ENCODE measurements around the gene CFHR4. TPM values are rescaled to one million over a fixed set of nuclear protein-coding genes. Genes with fewer than 3 reads are reported as not detected.
"Not testable (repeated sequence)": the region's sequence is repeated elsewhere in the genome, so short reads cannot be mapped to it uniquely, and the experiment has no call there.

Gene CFHR4
- polyA plus RNA-seq (2013, experiment 1 of 4), result not detected
- polyA plus RNA-seq (2013, experiment 2 of 4), result not detected
- not detected for polyA plus RNA-seq (2013, experiment 3 of 4)
- not detected for polyA plus RNA-seq (2013, experiment 4 of 4)

DNA sequence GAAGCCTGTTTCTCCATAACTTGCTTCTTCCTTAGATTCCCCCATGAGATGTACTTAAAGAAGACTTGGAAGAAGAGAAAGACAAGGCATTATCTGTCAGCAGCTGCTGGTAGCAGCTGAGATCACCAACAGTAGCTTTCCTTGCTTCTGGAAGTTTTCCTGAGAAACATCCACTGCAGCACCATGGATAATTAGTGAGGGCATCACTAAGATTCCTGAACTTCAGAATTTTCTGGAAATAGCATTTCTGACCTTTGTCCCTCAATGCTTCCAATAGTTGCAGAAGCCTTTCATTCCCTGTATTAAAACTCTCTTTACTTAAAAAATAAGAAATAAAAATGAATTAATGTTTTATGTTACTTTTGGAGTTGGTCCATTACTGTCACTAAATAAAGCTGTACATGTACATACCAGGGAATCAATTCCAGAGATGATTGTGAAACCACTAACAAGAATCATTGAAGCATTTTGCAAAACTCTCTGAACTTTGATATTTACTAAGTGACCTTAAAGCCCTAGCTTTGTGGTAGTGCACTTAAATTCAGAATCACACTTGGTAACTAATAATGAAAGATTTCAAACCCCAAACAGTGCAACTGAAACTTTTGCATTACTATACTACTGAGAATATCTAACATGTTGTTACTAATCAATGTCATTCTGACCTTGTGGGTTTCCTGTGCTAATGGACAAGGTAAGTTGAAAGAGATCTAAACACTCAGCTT is at the start of gene CFHR4:
TSS of gene CFHR4 (plus strand) at position 538 of the 725 bp plus-strand sequence. CDS start at position 637, 99 bp downstream.
- peaks cover 2% of the 10 kb centered on the region for H3K9me3 ChIP-seq (ENCODE audit: control insufficient read depth, low read length)

DNA sequence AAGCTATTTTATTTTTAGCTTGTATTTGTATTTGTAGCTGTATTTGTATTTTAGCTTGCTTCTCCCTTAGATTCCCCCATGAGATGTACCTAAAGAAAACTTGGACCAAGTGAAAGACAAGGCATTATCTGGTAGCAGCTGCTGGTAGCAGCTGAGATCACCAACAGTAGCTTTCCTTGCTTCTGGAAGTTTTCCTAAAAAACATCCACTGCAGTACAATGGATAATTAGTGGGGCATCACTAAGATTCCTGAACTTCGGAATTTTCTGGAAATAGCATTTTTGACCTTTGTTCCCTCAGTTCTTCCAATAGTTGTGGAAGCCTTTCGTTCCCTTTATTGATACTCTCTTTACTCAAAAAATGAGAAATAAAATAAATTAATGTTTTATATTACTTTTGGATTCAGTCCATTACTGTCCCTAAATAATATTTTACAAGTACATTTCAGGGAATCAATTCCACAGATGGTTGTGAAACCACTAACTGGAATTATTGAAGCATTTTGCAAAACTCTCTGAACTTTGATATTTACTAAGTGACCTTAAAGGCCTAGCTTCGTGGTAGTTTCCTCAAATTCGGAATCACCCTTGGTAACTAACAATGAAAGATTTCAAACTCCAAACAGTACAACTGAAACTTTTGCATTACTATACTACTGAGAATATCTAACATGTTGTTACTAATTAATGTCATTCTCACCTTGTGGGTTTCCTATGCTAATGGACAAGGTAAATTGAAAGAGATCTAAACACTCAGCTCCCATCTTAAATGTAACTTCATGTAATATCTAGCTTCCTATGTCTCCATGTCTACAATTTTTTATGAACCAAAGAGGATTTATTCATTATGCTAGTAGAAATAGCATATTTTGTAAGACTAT is 38.0 kb upstream of the CFHR4 start:
- not testable (repeated sequence) for H3K4me3 ChIP-seq (ENCODE audit: insufficient read depth, low read depth, low read length); H3K27me3 ChIP-seq (ENCODE audit: control insufficient read depth, insufficient read depth, low read length, poor library complexity, severe bottlenecking); H3K27ac ChIP-seq (ENCODE audit: insufficient read depth, low read depth, low read length, poor library complexity, severe bottlenecking); H3K36me3 ChIP-seq (ENCODE audit: control insufficient read depth, insufficient read depth, low read length); H3K9me3 ChIP-seq (ENCODE audit: control insufficient read depth, low read length); H3K4me1 ChIP-seq (ENCODE audit: control insufficient read depth, insufficient read depth, low read length)
- 88 to 94% methylated on average over 1 to 3 of the region's 4 CpGs for WGBS, 2 experiments

More for the DNA sequence above, at the start of gene CFHR4:
- Histone ChIP-seq H3K4me1 (ENCODE audit: control insufficient read depth, insufficient read depth, low read length) (no peaks in the 10 kb centered on the region), H3K27me3 (ENCODE audit: control insufficient read depth, insufficient read depth, low read length, poor library complexity, severe bottlenecking) (no peaks in the 10 kb centered on the region), H3K4me3 (ENCODE audit: insufficient read depth, low read depth, low read length) (no peak within 1 kb of the TSS), H3K27ac (ENCODE audit: insufficient read depth, low read depth, low read length, poor library complexity, severe bottlenecking) (no peak within 1 kb of the TSS), H3K36me3 (ENCODE audit: control insufficient read depth, insufficient read depth, low read length) (no peaks in the 10 kb centered on the region)

DNA sequence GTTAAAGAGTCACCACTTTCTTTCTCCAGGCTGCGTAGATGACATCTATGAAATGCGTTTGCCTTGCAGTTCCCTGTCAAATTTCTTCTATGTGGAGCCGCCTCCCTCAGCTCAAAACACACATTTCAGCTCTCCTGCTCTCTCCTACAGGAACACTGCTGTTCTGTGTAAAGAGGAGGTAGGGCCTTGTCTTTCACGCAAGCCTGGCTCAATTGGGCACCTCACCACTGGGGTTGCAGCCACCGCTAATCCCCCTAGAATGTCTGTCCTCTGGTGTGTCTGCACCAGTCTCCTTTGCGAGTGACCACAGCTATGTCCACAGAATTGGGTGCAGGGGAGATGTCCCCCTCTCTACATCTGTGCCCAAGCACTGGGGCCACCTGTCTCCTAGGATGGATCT is 31.8 kb upstream of the CFHR4 start:
- no peaks in the 10 kb centered on the region for H3K36me3 ChIP-seq (ENCODE audit: control insufficient read depth, insufficient read depth, low read length)
- no peaks in the 10 kb centered on the region for H3K27me3 ChIP-seq (ENCODE audit: control insufficient read depth, insufficient read depth, low read length, poor library complexity, severe bottlenecking)
- H3K4me1 ChIP-seq (ENCODE audit: control insufficient read depth, insufficient read depth, low read length), result no peaks in the 10 kb centered on the region
- no peak overlapping the region for H3K27ac ChIP-seq (ENCODE audit: insufficient read depth, low read depth, low read length, poor library complexity, severe bottlenecking)
- no peak overlapping the region for H3K4me3 ChIP-seq (ENCODE audit: insufficient read depth, low read depth, low read length)
- 89 to 95% methylated on average over 6 of the region's 6 CpGs for WGBS, 2 experiments
- H3K9me3 ChIP-seq (ENCODE audit: control insufficient read depth, low read length), result no peaks in the 10 kb centered on the region

DNA sequence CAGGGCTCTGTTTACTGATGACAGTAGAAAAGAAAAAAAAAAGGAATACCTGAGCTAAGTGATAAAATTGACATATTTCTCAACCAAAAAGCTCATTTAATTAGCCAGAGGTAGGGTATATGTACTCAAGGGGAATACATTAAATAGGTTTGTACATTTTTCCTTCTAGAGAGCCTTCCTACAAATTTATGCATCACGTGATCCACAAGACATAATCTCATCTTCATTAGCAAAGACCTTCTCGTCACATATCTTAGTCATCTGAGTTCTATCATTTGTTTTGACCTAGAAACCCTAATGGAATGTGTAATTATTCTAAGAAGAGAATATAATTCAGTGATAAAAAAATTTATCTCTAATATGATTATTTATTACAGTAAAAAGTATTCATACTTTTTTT is 30.7 kb upstream of the CFHR4 start:
- no peaks in the 10 kb centered on the region for H3K9me3 ChIP-seq (ENCODE audit: control insufficient read depth, low read length)
- no peak overlapping the region for H3K4me3 ChIP-seq (ENCODE audit: insufficient read depth, low read depth, low read length)
- H3K4me1 ChIP-seq (ENCODE audit: control insufficient read depth, insufficient read depth, low read length), result no peaks in the 10 kb centered on the region
- WGBS, 2 experiments, result 75 to 100% methylated on average over 1 of the region's 2 CpGs
- H3K27ac ChIP-seq (ENCODE audit: insufficient read depth, low read depth, low read length, poor library complexity, severe bottlenecking), result no peak overlapping the region
- no peaks in the 10 kb centered on the region for H3K36me3 ChIP-seq (ENCODE audit: control insufficient read depth, insufficient read depth, low read length)
- no peaks in the 10 kb centered on the region for H3K27me3 ChIP-seq (ENCODE audit: control insufficient read depth, insufficient read depth, low read length, poor library complexity, severe bottlenecking)

DNA sequence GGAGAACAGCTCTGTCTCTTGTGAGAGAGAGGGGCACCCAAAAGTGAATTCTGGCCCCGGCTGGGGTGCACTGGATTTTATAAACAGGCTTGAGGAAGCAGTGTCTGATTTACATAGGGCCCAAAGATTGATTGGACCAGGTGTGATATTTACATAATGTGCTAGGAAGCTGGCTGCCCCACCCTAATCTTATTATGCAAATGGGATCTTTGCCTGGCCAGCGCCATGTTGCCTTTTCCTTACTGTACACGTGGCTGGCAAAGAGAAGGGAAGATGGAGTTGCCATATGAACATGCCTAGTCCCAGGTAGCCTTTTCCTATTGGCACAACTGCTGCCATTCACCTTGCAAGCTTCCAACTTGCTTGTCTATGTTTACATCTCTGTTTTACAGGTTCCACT is 29.0 kb upstream of the CFHR4 start:
- no peaks in the 10 kb centered on the region for H3K36me3 ChIP-seq (ENCODE audit: control insufficient read depth, insufficient read depth, low read length)
- H3K27me3 ChIP-seq (ENCODE audit: control insufficient read depth, insufficient read depth, low read length, poor library complexity, severe bottlenecking), result no peaks in the 10 kb centered on the region
- WGBS, 2 experiments, result 83 to 88% methylated on average over 3 of the region's 3 CpGs
- no peaks in the 10 kb centered on the region for H3K9me3 ChIP-seq (ENCODE audit: control insufficient read depth, low read length)
- no peak overlapping the region for H3K4me3 ChIP-seq (ENCODE audit: insufficient read depth, low read depth, low read length)
- H3K27ac ChIP-seq (ENCODE audit: insufficient read depth, low read depth, low read length, poor library complexity, severe bottlenecking), result no peak overlapping the region
- H3K4me1 ChIP-seq (ENCODE audit: control insufficient read depth, insufficient read depth, low read length), result no peaks in the 10 kb centered on the region

DNA sequence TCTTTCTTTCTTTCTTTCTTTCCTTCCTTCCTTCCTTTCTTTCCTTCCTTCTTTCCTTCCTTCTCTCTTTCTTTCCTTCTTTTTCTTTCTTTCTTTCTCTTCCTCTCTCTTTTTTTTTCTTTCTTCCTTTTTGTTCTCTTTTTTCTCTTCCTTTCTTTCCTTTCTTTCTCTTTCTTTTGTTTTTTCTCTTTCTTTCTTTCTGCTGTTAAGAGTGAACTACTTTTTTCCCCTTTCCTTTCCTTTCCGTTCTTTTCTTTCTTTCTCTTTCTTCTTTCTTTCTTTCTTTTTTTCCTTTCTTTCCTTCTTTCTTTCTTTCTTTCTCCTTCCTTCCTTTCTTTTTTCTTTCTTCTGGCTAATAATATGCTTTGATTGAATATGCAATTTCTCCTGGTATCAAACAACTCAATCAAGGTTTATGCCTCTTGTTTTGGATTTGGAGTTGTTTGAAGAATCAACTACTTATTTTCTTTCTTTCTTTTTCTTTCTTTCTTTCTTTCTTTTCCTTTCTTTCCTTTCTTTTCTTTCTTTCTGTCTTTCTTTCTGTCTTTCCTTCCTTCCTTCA is 27.4 kb upstream of the CFHR4 start:
- no peaks in the 10 kb centered on the region for H3K4me1 ChIP-seq (ENCODE audit: control insufficient read depth, insufficient read depth, low read length)
- 82 to 100% methylated on average over 1 of the region's 1 CpG for WGBS, 2 experiments
- no peaks in the 10 kb centered on the region for H3K36me3 ChIP-seq (ENCODE audit: control insufficient read depth, insufficient read depth, low read length)
- no peak overlapping the region for H3K4me3 ChIP-seq (ENCODE audit: insufficient read depth, low read depth, low read length)
- no peaks in the 10 kb centered on the region for H3K9me3 ChIP-seq (ENCODE audit: control insufficient read depth, low read length)
- H3K27ac ChIP-seq (ENCODE audit: insufficient read depth, low read depth, low read length, poor library complexity, severe bottlenecking), result no peak overlapping the region
- H3K27me3 ChIP-seq (ENCODE audit: control insufficient read depth, insufficient read depth, low read length, poor library complexity, severe bottlenecking), result no peaks in the 10 kb centered on the region

DNA sequence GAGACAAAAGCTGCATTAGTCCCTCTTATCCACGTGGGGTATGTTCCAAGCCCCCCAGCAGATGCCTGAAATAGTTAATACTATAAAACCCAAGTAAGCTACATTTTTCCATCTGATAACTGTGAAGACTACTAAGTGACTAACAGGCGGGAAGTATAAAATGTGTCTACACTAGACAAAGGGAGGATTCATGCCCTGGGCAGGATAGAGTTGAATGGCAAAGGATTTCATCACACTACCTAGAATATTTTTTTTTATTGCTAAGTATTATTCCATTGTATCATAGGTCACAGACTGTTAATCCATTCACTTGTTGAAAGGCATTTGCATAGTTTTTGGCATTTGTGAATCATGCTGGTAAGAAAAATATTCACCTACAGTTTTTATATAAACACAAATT is 26.4 kb upstream of the CFHR4 start:
- whole genome bisulfite sequencing, 2 experiments, result 73 to 88% methylated on average over 1 to 2 of the region's 2 CpGs

DNA sequence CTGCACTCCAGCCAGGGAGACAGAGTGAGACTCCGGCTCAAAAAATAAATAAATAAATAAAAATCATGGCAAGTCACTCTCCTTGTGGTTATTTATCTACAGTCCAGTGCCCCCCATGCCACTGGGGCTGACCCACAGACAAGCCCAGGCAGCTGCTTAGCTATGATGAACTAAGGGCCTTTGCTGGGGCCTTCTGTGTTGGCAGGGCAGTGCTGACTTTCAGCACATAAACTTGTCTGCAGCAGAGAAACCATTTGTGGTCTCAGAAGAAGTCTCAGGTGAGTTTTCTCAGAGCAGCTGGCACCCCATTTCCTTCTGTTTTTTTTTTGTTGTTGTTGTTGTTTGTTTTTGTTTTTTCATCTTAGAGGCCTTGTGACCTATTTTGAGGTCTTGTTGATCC is 20.9 kb upstream of the CFHR4 start:
- H3K4me3 ChIP-seq (ENCODE audit: insufficient read depth, low read depth, low read length), result no peak overlapping the region
- H3K27ac ChIP-seq (ENCODE audit: insufficient read depth, low read depth, low read length, poor library complexity, severe bottlenecking), result no peak overlapping the region
- H3K27me3 ChIP-seq (ENCODE audit: control insufficient read depth, insufficient read depth, low read length, poor library complexity, severe bottlenecking), result no peaks in the 10 kb centered on the region
- no peaks in the 10 kb centered on the region for H3K4me1 ChIP-seq (ENCODE audit: control insufficient read depth, insufficient read depth, low read length)
- no peaks in the 10 kb centered on the region for H3K36me3 ChIP-seq (ENCODE audit: control insufficient read depth, insufficient read depth, low read length)
- WGBS, 2 experiments, result 73 to 100% methylated on average over 1 of the region's 1 CpG
- no peaks in the 10 kb centered on the region for H3K9me3 ChIP-seq (ENCODE audit: control insufficient read depth, low read length)

More for the DNA sequence above, 26.4 kb upstream of the CFHR4 start:
- Histone ChIP-seq H3K9me3 (ENCODE audit: control insufficient read depth, low read length) (no peaks in the 10 kb centered on the region), H3K4me1 (ENCODE audit: control insufficient read depth, insufficient read depth, low read length) (no peaks in the 10 kb centered on the region), H3K27ac (ENCODE audit: insufficient read depth, low read depth, low read length, poor library complexity, severe bottlenecking) (no peak overlapping the region), H3K4me3 (ENCODE audit: insufficient read depth, low read depth, low read length) (no peak overlapping the region), H3K27me3 (ENCODE audit: control insufficient read depth, insufficient read depth, low read length, poor library complexity, severe bottlenecking) (no peaks in the 10 kb centered on the region), H3K36me3 (ENCODE audit: control insufficient read depth, insufficient read depth, low read length) (no peaks in the 10 kb centered on the region)

DNA sequence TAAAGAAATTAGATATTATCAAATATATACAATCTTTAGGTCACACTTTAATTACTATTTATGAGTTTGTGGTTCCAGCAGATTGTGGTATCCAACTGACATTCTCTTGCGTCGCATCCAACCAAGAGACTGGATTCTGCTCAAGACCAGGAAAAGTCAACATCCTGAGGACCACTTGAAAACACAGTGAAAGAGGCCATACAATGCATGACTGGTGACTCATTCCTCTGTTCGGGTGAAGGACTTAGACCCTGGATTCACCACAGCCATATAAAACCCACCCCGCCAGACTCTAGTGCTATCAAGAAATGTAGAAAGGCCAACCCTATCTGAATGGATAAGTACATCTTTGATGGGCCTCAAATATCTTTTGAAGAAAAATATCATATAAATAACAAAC is 14.5 kb upstream of the CFHR4 start:
- Histone ChIP-seq H3K4me1 (ENCODE audit: control insufficient read depth, insufficient read depth, low read length) (no peaks in the 10 kb centered on the region), H3K4me3 (ENCODE audit: insufficient read depth, low read depth, low read length) (no peak overlapping the region), H3K36me3 (ENCODE audit: control insufficient read depth, insufficient read depth, low read length) (no peaks in the 10 kb centered on the region), H3K27me3 (ENCODE audit: control insufficient read depth, insufficient read depth, low read length, poor library complexity, severe bottlenecking) (peaks cover 10% of the 10 kb centered on the region), H3K9me3 (ENCODE audit: control insufficient read depth, low read length) (no peaks in the 10 kb centered on the region), H3K27ac (ENCODE audit: insufficient read depth, low read depth, low read length, poor library complexity, severe bottlenecking) (no peak overlapping the region)
- WGBS, 2 experiments, result 93 to 98% methylated on average over 3 to 4 of the region's 4 CpGs

DNA sequence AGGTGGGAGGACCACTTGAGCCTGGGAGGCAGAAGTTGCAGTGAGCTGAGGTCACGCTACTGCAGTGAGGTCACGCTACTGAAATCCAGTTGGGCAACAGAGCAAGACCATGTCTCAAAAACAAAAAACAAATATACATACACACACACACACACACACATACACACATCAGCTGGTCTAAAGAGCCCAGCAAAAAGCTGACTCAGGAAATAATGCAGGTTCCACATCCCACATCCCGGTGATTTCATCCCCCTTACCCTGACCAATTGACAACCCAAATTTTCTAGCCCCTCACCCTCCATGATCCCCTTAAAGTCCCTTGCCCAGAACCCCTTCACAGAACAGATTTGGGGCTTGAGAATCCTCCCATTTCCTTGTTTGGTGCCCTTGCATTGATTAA is 11.9 kb upstream of the CFHR4 start:
- no peak overlapping the region for H3K4me3 ChIP-seq (ENCODE audit: insufficient read depth, low read depth, low read length)
- WGBS, 2 experiments, result 92 to 95% methylated on average over 3 of the region's 3 CpGs

More for the DNA sequence above, 11.9 kb upstream of the CFHR4 start:
- H3K9me3 ChIP-seq (ENCODE audit: control insufficient read depth, low read length), result no peaks in the 10 kb centered on the region
- H3K27me3 ChIP-seq (ENCODE audit: control insufficient read depth, insufficient read depth, low read length, poor library complexity, severe bottlenecking), result peaks cover 14% of the 10 kb centered on the region
- no peak overlapping the region for H3K27ac ChIP-seq (ENCODE audit: insufficient read depth, low read depth, low read length, poor library complexity, severe bottlenecking)
- H3K36me3 ChIP-seq (ENCODE audit: control insufficient read depth, insufficient read depth, low read length), result no peaks in the 10 kb centered on the region
- H3K4me1 ChIP-seq (ENCODE audit: control insufficient read depth, insufficient read depth, low read length), result no peaks in the 10 kb centered on the region
